HEK293 (cell line): Measurements from ENCODE around the gene NEURL1.
"Not testable (repeated sequence)": the region's sequence is repeated elsewhere in the genome, so short reads cannot be mapped to it uniquely, and the experiment has no call there.

Experiments used
- CTCF ChIA-PET: fragments of 350-600 bp; formaldehyde crosslinking; extraction: SDS; loops from one replicate; lab custom pipeline; 2021; ENCODE audit warnings: antibody characterized with exemption; lab: Yijun Ruan, JAX
- POLR2A ChIA-PET: fragments of 300-600 bp; formaldehyde crosslinking; extraction: SDS; loops from one replicate; lab custom pipeline; 2020; ENCODE audit warnings: antibody characterized with exemption, inconsistent platforms; lab: Yijun Ruan, JAX
- H3K27ac ChIP-seq: fragments of 200-500 bp; sonication (Bioruptor generic); 2 replicates; pipeline ENCODE4 v1.5.1; 2014; ENCODE audit warnings: low read depth, low read length, control low read depth, inconsistent platforms; ENCODE audit errors: extremely low read depth
- H3K36me3 ChIP-seq, 2 experiments: fragments of 200-500 bp in 1 of 2; sonication (Bioruptor generic) in 1 of 2; 1 replicate in 1 of 2; 2 replicates in 1 of 2; pipeline ENCODE4 v1.5.1; 2014 to 2017; ENCODE audit warnings: inconsistent platforms in 2 of 2, low read length in 2 of 2; ENCODE audit not compliant: control insufficient read depth in 2 of 2, insufficient read depth in 1 of 2
- H3K4me1 ChIP-seq: fragments of 200-500 bp; sonication (Bioruptor generic); 2 replicates; pipeline ENCODE4 v1.5.1; 2014; ENCODE audit warnings: mild to moderate bottlenecking, low read length, inconsistent platforms; ENCODE audit not compliant: control insufficient read depth, insufficient read depth
- H3K4me3 ChIP-seq: 2 replicates; pipeline ENCODE4 v1.5.1; 2011; ENCODE audit warnings: low read depth, mild to moderate bottlenecking, control low read depth, low read length, moderate library complexity
- H3K9me3 ChIP-seq: fragments of 200-500 bp; sonication (Bioruptor generic); 2 replicates; pipeline ENCODE4 v1.5.1; 2014; ENCODE audit warnings: low read depth, low read length, inconsistent platforms; ENCODE audit not compliant: control insufficient read depth, insufficient read depth
- EGR2 ChIP-seq: fragments of 450-650 bp; formaldehyde crosslinking; IDR thresholded peaks from 2 replicates; pipeline ENCODE4 v1.5.1; 2016; ENCODE audit warnings: low read depth, missing biosample characterization, missing genetic modification characterization
- GLI4 ChIP-seq: fragments of 450-650 bp; formaldehyde crosslinking; IDR thresholded peaks from 2 replicates; pipeline ENCODE4 v1.5.1; 2016; ENCODE audit warnings: missing biosample characterization, missing genetic modification characterization
- HIC1 ChIP-seq: fragments of 450-650 bp; formaldehyde crosslinking; IDR thresholded peaks from 2 replicates; pipeline ENCODE4 v1.5.1; 2016; ENCODE audit warnings: missing biosample characterization, missing genetic modification characterization
- OSR2 ChIP-seq: fragments of 450-650 bp; formaldehyde crosslinking; IDR thresholded peaks from 2 replicates; pipeline ENCODE4 v1.5.1; 2016; ENCODE audit warnings: missing biosample characterization, missing genetic modification characterization
- PATZ1 ChIP-seq: fragments of 450-650 bp; formaldehyde crosslinking; IDR thresholded peaks from 2 replicates; pipeline ENCODE4 v1.5.1; 2016; ENCODE audit warnings: missing biosample characterization, missing genetic modification characterization
- PRDM1 ChIP-seq: fragments of 450-650 bp; formaldehyde crosslinking; IDR thresholded peaks from 2 replicates; pipeline ENCODE4; 2016; ENCODE audit warnings: missing biosample characterization, missing genetic modification characterization
- PRDM6 ChIP-seq: fragments of 450-650 bp; formaldehyde crosslinking; IDR thresholded peaks from 2 replicates; pipeline ENCODE4 v1.5.1; 2017; ENCODE audit warnings: missing biosample characterization, missing genetic modification characterization
- RBAK ChIP-seq: fragments of 450-650 bp; formaldehyde crosslinking; IDR thresholded peaks from 2 replicates; pipeline ENCODE4 v1.5.1; 2016; ENCODE audit warnings: missing biosample characterization, missing genetic modification characterization
- TCF7L2 ChIP-seq: IDR thresholded peaks from 2 replicates; pipeline ENCODE4 v1.6.1; 2011; ENCODE audit warnings: low read depth, mild to moderate bottlenecking, inconsistent platforms, low read length, moderate library complexity, borderline replicate concordance
- ZBTB17 ChIP-seq: fragments of 450-650 bp; formaldehyde crosslinking; IDR thresholded peaks from 2 replicates; pipeline ENCODE4 v1.5.1; 2016; ENCODE audit warnings: missing biosample characterization, missing genetic modification characterization
- ZBTB44 ChIP-seq: fragments of 450-650 bp; IDR thresholded peaks from 2 replicates; pipeline ENCODE4 v1.5.1; 2018; ENCODE audit warnings: missing biosample characterization, mild to moderate bottlenecking, missing genetic modification characterization
- ZBTB7A ChIP-seq: fragments of 450-650 bp; formaldehyde crosslinking; IDR thresholded peaks from 2 replicates; pipeline ENCODE4 v1.5.1; 2016; ENCODE audit warnings: low read depth, missing biosample characterization, missing genetic modification characterization
- ZNF10 ChIP-seq: fragments of 450-650 bp; formaldehyde crosslinking; IDR thresholded peaks from 2 replicates; pipeline ENCODE4 v1.5.1; 2017; ENCODE audit warnings: missing biosample characterization, missing genetic modification characterization
- ZNF211 ChIP-seq: fragments of 450-650 bp; formaldehyde crosslinking; IDR thresholded peaks from 2 replicates; pipeline ENCODE4 v1.5.1; 2016; ENCODE audit warnings: low read depth, missing biosample characterization, missing genetic modification characterization
- ZNF501 ChIP-seq: fragments of 450-650 bp; formaldehyde crosslinking; IDR thresholded peaks from 2 replicates; pipeline ENCODE4 v1.5.1; 2016; ENCODE audit warnings: missing biosample characterization, missing genetic modification characterization
- ZNF555 ChIP-seq: fragments of 450-650 bp; formaldehyde crosslinking; conservative IDR thresholded peaks from 2 replicates; pipeline ENCODE4 v1.5.1; 2017; ENCODE audit warnings: missing biosample characterization, mild to moderate bottlenecking, missing genetic modification characterization, inconsistent platforms
- ZNF561 ChIP-seq: fragments of 450-650 bp; IDR thresholded peaks from 2 replicates; pipeline ENCODE4 v1.5.1; 2018; ENCODE audit warnings: missing biosample characterization, missing genetic modification characterization, borderline replicate concordance
- ZNF654 ChIP-seq: fragments of 450-650 bp; formaldehyde crosslinking; IDR thresholded peaks from 2 replicates; pipeline ENCODE4 v1.5.1; 2016; ENCODE audit warnings: low read depth, missing biosample characterization, missing genetic modification characterization

Gene NEURL1

GRCh38 chr10:103517234-103518085 is 24.0 kb downstream of the NEURL1 start (continued):
- TF ChIP-seq ZNF561 (tag by site-specific recombination), result no peak
- TF ChIP-seq RBAK, result no peak

GRCh38 chr10:103519798-103520197 is 26.3 kb downstream of the NEURL1 start:
- POLR2A ChIA-PET, result no interaction called here
- H3K4me3 ChIP-seq, result no peak overlapping the region
- TF ChIP-seq PATZ1 (tag by site-specific recombination) (no peak), ZNF211 (tag by site-specific recombination) (no peak), ZNF10 (no peak), TCF7L2 (no peak), ZBTB7A (tag by site-specific recombination) (no peak), ZNF501 (tag by site-specific recombination) (no peak), PRDM6 (tag by site-specific recombination) (no peak), PRDM1 (no peak), OSR2 (tag by site-specific recombination) (no peak), GLI4 (tag by site-specific recombination) (no peak), EGR2 (no peak), ZBTB44 (tag by site-specific recombination) (no peak), ZNF555 (no peak), ZBTB17 (no peak), HIC1 (no peak), ZNF654 (no peak)
- TF ChIP-seq, all 188 proteins: peak for 0
- H3K27ac ChIP-seq, result no peak overlapping the region
- no peaks in the 10 kb centered on the region for H3K4me1 ChIP-seq
- H3K36me3 ChIP-seq, result no peaks in the 10 kb centered on the region
- CTCF ChIA-PET, result no interaction called here
- no peaks in the 10 kb centered on the region for H3K9me3 ChIP-seq

- POLR2A ChIA-PET, H3K4me3 ChIP-seq, H3K27ac ChIP-seq, H3K36me3 ChIP-seq, H3K4me1 ChIP-seq, H3K9me3 ChIP-seq, CTCF ChIA-PET: not testable (repeated sequence)
Observed at GRCh38 chr10:103522006-103522405, 28.5 kb downstream of the NEURL1 start.
